ENCODE measurements around the gene SAMD13.

The SAMD13 gene, protein sequence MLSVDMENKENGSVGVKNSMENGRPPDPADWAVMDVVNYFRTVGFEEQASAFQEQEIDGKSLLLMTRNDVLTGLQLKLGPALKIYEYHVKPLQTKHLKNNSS

GRCh38 chr1:84301004-84301784 is at the start of gene SAMD13:
Gene SAMD13, plus strand, starts transcription at chr1:84301708. Its CDS starts 1,527 bp downstream, at chr1:84303235.
- peak; percentile 60 for DNase-seq

- DNase-seq, result peak; percentile 70
These were observed 48.5 kb upstream of the SAMD13 start for GRCh38 chr1:84253036-84253435.

DNA sequence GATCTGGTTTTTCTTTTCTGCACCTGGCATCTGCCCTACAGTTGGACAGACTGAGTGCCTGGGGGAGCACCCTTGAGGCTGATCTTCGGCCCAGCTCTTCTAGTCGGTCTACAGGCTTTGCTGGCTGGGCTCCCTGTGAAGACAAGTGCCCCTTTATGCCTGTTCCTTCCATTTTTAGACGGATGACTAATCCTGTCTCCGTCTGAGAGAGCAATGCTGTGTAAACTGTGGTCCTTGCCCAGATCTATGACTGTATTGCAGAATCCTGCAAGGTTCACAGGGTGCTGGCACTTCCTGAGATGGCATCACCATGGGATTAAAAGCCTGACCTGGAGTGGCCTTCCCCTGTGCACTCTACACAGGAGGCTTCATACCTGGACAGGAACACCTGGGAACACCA is 47.6 kb upstream of the SAMD13 start:
- DNase-seq, result peak; percentile 78

- DNase-seq, result no peak
These were observed 46.7 kb upstream of the SAMD13 start for GRCh38 chr1:84254703-84255238.

DNA sequence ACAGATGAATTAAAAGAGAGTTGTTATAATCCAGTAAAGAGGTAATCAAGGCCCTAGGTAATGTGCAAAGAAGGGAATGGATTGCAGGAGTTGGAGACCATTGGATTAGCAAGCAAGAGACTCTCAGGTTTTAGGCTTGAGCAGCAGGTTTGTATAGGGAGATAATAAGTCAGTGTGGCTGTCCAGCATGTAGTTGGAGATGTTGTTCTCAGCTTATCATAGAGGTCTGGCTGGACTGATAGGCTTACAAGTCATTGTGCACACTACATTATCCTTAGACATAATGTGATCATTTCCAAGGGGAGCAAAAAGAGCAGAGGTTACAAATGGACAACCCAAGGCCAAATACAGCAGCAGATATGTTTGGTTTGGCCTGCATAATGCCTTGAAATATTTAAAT is 45.9 kb upstream of the SAMD13 start:
- DNase-seq, result no peak

DNA sequence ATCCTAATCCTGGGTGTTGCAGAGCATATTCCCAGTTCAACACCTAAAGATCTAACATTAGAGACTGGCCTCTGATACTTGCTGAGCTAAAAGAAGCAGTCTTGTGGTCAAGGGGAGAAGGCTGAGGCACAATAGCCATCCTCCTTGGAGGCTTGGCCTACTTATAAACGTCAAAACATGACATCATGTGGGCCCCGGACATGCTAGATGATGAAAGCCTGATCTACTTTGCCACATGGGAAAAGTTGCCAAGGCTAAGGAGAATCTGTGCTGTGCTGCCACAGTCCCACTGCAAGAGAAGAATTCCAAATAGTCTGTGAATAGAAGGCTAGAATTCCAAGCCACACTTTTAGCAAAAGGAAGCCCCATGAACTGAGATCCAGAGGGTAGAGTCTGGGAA is 43.9 kb upstream of the SAMD13 start:
- DNase-seq, result no peak

DNA sequence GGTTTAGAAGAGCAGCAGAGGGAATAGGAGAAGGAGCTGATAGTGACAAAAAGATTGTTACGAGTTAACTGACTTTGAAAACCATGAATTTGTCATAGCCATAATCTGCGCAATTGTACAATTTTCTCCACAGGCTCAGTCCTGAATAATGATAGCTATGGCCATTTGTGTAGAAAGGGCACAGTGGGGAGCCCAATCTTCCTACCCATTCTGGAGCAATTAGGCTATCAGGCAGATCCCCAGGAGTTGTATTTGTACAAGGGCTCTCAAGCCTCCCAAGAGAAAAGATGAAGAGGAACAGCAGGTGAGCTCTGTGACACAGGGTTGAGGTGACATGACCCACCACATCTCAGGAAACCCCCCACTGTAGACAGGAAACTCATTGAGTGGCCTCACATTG is 42.1 kb upstream of the SAMD13 start:
- no peak for DNase-seq

GRCh38 chr1:84259989-84260388 is 41.5 kb upstream of the SAMD13 start:
- DNase-seq, result no peak

GRCh38 chr1:84260852-84261518 is 40.5 kb upstream of the SAMD13 start:
- no peak for DNase-seq

DNA sequence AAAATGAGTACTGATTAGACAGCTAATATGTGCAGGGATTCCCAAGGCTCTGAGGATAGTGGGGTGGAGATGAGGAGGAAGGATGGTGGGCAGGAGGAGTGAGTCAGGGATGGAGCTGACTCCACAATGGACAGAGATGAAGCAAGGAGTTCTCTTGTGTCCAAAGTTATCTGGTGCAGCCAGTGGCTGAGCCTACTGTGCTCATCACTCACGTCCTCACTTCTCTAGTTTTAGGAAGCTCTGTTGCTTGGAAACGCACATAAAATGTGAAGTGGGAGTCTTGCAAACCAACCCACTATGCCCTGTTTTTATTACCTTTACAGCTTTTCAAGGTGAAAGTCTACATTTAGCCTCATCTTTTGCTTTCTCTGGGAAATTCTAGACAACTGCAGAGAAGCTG is 36.5 kb upstream of the SAMD13 start:
- DNase-seq, result no peak

DNA sequence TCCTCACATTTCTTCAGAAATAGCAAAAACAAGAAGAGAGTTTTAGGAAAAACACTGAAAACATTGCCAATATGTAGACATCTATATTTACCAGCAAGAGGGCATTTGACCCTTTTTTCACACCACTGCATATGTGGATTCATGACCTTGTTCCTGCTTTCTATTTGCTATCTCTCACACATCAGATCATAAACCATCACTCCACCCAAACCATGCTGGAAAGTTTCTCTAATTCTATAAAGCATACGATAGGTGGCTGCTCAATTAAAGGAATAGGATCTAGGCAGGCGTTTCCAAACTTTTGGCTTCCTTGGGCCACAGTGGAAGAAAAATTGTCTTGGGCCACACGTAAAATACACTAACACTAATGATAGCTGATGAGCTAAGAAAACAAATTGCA is 35.6 kb upstream of the SAMD13 start:
- no peak for DNase-seq

DNA sequence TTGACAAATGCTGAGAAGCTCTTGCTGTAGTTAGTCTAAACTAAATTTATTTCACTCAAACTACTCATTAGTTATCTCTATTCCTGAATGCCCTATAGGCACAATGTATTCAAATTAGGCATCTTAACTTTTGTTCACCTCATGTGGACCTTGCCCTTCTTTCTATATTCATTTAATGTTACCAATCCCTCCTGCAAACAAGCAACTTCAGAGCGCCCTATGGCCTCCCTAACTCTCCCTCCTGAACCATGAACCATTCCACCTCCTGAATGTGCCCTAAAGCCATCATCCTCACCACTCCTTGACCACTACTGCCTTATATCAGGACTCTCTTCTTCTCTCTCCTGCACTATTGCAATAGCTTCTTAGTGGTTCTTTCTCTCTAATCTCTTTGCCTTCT is 34.8 kb upstream of the SAMD13 start:
- DNase-seq, result no peak

DNA sequence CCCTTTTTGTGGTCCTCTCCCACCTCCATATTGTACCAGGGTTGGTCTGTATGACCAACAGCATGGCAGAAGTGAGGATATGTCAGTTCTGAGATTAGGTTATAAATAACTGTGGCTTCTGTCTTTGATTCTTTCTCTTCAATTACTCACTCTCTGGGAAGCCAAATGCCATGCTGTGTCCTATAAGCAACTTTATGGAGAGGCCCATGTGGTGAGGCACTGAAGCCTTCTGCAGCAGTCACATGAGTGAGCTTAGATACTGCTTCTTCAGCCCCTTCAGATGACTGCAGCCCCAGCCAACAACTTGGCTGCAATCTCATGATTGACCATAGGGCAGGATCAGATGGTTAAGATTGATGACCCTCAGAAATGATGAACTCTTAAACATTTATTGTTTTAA is 34.0 kb upstream of the SAMD13 start:
- no peak for DNase-seq

DNA sequence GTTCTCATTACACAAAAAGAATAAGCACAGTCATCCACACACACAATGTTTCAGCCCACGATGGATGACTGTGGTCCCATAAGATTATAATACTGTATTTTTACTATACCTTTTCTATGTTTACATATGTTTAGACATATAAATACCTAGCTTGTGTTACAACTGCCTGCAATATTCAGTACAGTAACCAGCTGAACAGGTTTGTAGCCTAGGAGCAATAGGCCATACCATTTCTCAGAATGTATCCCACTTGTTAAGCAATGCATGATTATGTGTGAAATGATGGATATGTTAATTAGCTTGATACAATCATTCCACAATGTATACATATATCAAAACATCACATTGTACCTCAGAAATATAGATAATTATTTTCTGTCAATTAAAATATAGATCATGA is 33.2 kb upstream of the SAMD13 start:
- no peak for DNase-seq

- no peak for DNase-seq
These were observed 32.2 kb upstream of the SAMD13 start for GRCh38 chr1:84269306-84269705.

GRCh38 chr1:84271441-84272151 is 29.9 kb upstream of the SAMD13 start:
- DNase-seq, result peak; percentile 12

- no peak for DNase-seq
These were observed 29.1 kb upstream of the SAMD13 start for GRCh38 chr1:84272401-84272800.

- no peak for DNase-seq
These were observed 24.0 kb upstream of the SAMD13 start for GRCh38 chr1:84277343-84278059.

DNA sequence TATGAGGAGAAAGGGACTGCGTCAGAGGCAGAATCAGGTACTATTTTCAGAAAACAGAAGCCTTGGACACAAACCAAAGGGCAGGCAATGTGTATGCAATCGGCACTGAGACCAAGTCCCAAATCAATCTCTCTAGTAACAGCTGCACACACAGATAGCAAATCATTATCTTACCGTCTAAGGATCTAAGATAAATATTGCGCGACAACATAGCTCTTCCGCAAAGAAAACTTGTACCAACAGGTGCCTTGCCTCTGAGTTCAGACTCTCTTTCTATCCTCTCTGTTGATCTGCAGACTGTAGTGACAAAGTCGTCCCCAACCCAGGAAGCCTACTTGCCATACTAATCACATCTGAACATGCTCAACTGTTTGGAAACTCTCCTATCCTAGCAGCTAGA is 22.6 kb upstream of the SAMD13 start:
- no peak for DNase-seq

- no peak for DNase-seq
These were observed 20.6 kb upstream of the SAMD13 start for GRCh38 chr1:84280912-84281311.

DNA sequence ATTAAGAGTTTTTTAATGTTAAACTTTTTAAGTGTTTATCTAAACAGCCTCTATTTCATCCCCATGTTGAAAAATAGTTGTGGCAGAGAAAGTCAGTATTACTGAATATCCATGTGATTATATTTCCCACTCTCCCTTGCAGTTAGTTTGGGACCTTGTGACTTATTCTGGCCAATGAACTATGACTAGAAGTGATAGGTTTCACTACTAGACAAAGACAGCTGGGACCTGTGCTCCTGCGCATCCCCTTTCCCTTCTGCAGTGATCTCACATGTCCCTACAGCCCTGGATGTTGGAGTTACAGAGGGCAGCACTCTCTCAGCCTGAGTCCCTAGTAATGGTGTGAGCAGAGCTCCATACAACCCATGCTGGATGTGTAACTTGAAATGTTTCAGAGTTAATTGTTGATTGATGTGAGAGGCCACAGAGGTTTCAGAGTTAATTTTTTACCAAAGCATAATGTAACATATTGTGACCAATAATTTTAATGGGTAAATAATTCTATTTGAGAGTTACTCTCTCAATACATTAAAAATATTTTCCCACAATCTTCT is 18.7 kb upstream of the SAMD13 start:
- no peak for DNase-seq

DNA sequence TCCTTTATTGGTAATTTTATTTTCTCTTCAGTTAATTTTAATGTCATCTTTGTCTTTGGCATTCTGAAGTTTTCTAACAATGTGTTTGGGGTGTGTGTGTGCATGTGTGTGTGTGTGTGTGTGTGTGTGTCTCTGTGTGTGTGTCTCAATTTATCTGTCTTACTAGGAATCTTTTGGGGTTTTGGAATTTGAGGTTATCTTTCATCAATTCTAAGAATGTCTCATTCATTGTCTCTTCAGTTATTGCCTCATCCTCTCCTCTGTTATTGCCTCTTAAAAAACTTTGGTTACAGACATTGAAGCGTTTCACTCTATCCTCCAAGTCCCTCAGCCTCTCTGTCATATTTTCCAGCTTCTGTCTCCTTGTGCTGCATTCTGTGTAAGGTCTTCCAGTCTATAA is 18.1 kb upstream of the SAMD13 start:
- no peak for DNase-seq
